IMR-90 (cell line): ENCODE results near the gene NMNAT3. TPM values are rescaled to one million over a fixed set of nuclear protein-coding genes. Genes with fewer than 3 reads are reported as not detected.

Experiments used
- ATAC-seq: fragments of 200-7000 bp; cut with Tn5 transposase; 2 replicates; pipeline ENCODE4 v1.9.1; 2020; ENCODE audit warnings: low read depth, mild to moderate bottlenecking, moderate library complexity
- BruUV-seq: library from RNA; stranded (reverse); fragments of 400-500 nt; replicated peaks from 2 replicates; lab custom pipeline; 2021; lab: Mats Ljungman, UMichigan
- CTCF ChIA-PET: fragments of 300-600 bp; formaldehyde crosslinking; extraction: SDS; loops from one replicate; lab custom pipeline; 2021; ENCODE audit warnings: antibody characterized with exemption; lab: Yijun Ruan, JAX
- POLR2A ChIA-PET: fragments of 300-600 bp; sonication (Branson Sonifier 250); formaldehyde crosslinking; loops from one replicate; lab custom pipeline; 2022; ENCODE audit warnings: antibody characterized with exemption; ENCODE audit not compliant: unreplicated experiment; lab: Charles Lee
- DNase-seq: peaks from one replicate; pipeline ENCODE4 v3.0.0; 2013
- H2AFZ ChIP-seq: replicated peaks from 2 replicates; pipeline ENCODE3; 2013; ENCODE audit warnings: low read length, mild to moderate bottlenecking; ENCODE audit not compliant: poor library complexity
- H2AK5ac ChIP-seq: 2 replicates; pipeline ENCODE4 v1.6.1; 2013; ENCODE audit warnings: low read depth, low read length, inconsistent platforms
- H2AK9ac ChIP-seq: replicated peaks from 2 replicates; pipeline ENCODE3; 2013; ENCODE audit warnings: mild to moderate bottlenecking, low read depth, low read length, moderate library complexity; ENCODE audit not compliant: poor library complexity
- H2BK120ac ChIP-seq: 2 replicates; pipeline ENCODE4 v1.6.1; 2013; ENCODE audit warnings: low read depth, low read length, inconsistent platforms
- H2BK15ac ChIP-seq: 3 replicates; pipeline ENCODE4 v1.6.1; 2013; ENCODE audit warnings: low read depth, low read length, inconsistent platforms
- H2BK20ac ChIP-seq: 2 replicates; pipeline ENCODE4 v1.6.1; 2013; ENCODE audit warnings: low read depth, mild to moderate bottlenecking, inconsistent platforms, low read length, moderate library complexity
- H2BK5ac ChIP-seq: 2 replicates; pipeline ENCODE4 v1.6.1; 2013; ENCODE audit warnings: mild to moderate bottlenecking, low read depth, low read length, inconsistent platforms; ENCODE audit not compliant: poor library complexity, severe bottlenecking
- H3K14ac ChIP-seq: replicated peaks from 2 replicates; pipeline ENCODE4 v1.6.1; 2013; ENCODE audit warnings: low read depth, low read length, inconsistent platforms
- H3K18ac ChIP-seq: 2 replicates; pipeline ENCODE4 v1.6.1; 2013; ENCODE audit warnings: low read depth, low read length, control low read depth
- H3K23ac ChIP-seq: 2 replicates; pipeline ENCODE4 v1.6.1; 2013; ENCODE audit warnings: low read depth, low read length, inconsistent platforms
- H3K27ac ChIP-seq: 2 replicates; pipeline ENCODE4 v1.5.1; 2013; ENCODE audit warnings: mild to moderate bottlenecking, control low read depth, low read length; ENCODE audit not compliant: insufficient read depth
- H3K27me3 ChIP-seq: 2 replicates; pipeline ENCODE4 v1.6.1; 2013; ENCODE audit warnings: low read length; ENCODE audit not compliant: control insufficient read depth, insufficient read depth
- H3K36me3 ChIP-seq: 2 replicates; pipeline ENCODE4 v1.6.1; 2013; ENCODE audit warnings: low read length, mixed read lengths; ENCODE audit not compliant: control insufficient read depth, insufficient read depth
- H3K4ac ChIP-seq: 2 replicates; pipeline ENCODE4 v1.6.1; 2013; ENCODE audit warnings: low read depth, low read length, inconsistent platforms
- H3K4me1 ChIP-seq: 2 replicates; pipeline ENCODE4 v1.6.1; 2013; ENCODE audit warnings: low read length, mixed read lengths; ENCODE audit not compliant: control insufficient read depth, insufficient read depth
- H3K4me2 ChIP-seq: 2 replicates; pipeline ENCODE4 v1.6.1; 2013; ENCODE audit warnings: low read depth, mild to moderate bottlenecking, control low read depth, low read length, moderate library complexity
- H3K4me3 ChIP-seq: 2 replicates; pipeline ENCODE4 v1.5.1; 2013; ENCODE audit warnings: low read depth, mild to moderate bottlenecking, control low read depth, low read length, moderate library complexity; ENCODE audit not compliant: insufficient read depth
- H3K56ac ChIP-seq: 2 replicates; pipeline ENCODE4 v1.6.1; 2013; ENCODE audit warnings: low read length, inconsistent platforms; ENCODE audit not compliant: insufficient read depth; ENCODE audit errors: extremely low read depth
- H3K79me1 ChIP-seq, 2 experiments: 2 replicates each; pipeline ENCODE4 v1.6.1; 2013; ENCODE audit warnings: low read length in 2 of 2, inconsistent platforms in 1 of 2, low read depth in 1 of 2
- H3K9ac ChIP-seq: 2 replicates; pipeline ENCODE4 v1.6.1; 2013; ENCODE audit warnings: low read depth, low read length, control low read depth
- H3K9me1 ChIP-seq: 2 replicates; pipeline ENCODE4 v1.6.1; 2013; ENCODE audit warnings: low read length, inconsistent platforms; ENCODE audit not compliant: insufficient read depth
- H3K9me3 ChIP-seq: 2 replicates; pipeline ENCODE4 v1.6.1; 2013; ENCODE audit warnings: low read length; ENCODE audit not compliant: control insufficient read depth, insufficient read depth
- H4K20me1 ChIP-seq: 2 replicates; pipeline ENCODE4 v1.6.1; 2013; ENCODE audit warnings: low read length, inconsistent platforms; ENCODE audit not compliant: insufficient read depth
- H4K5ac ChIP-seq: 2 replicates; pipeline ENCODE4 v1.6.1; 2013; ENCODE audit warnings: mild to moderate bottlenecking, low read depth, low read length, control low read depth
- H4K8ac ChIP-seq, 2 experiments: 2 replicates each; pipeline ENCODE4 v1.6.1; 2013; ENCODE audit warnings: low read depth in 2 of 2, low read length in 2 of 2, control low read depth in 1 of 2, inconsistent platforms in 1 of 2
- H4K91ac ChIP-seq: 2 replicates; pipeline ENCODE4 v1.6.1; 2013; ENCODE audit warnings: low read depth, low read length, inconsistent platforms; ENCODE audit not compliant: insufficient read depth
- BHLHE40 ChIP-seq: fragments of 150-350 bp; IDR thresholded peaks from 2 replicates; pipeline ENCODE4 v1.6.1; 2016; ENCODE audit warnings: mild to moderate bottlenecking, low read depth, low read length
- CEBPB ChIP-seq: IDR thresholded peaks from 2 replicates; pipeline ENCODE4 v1.6.1; 2012; ENCODE audit warnings: low read depth, low read length, improper control_type of control experiment
- ELK1 ChIP-seq: fragments of 150-350 bp; IDR thresholded peaks from 2 replicates; pipeline ENCODE4 v1.6.1; 2016; ENCODE audit warnings: low read depth, mild to moderate bottlenecking, low read length, moderate library complexity, borderline replicate concordance
- FOS ChIP-seq: fragments of 150-350 bp; IDR thresholded peaks from 2 replicates; pipeline ENCODE4 v1.6.1; 2016; ENCODE audit warnings: low read depth, low read length
- MAZ ChIP-seq: IDR thresholded peaks from 2 replicates; pipeline ENCODE4 v1.6.1; 2012; ENCODE audit warnings: low read depth, mild to moderate bottlenecking, low read length, improper control_type of control experiment, moderate library complexity, borderline replicate concordance
- MXI1 ChIP-seq: IDR thresholded peaks from 2 replicates; pipeline ENCODE4 v1.6.1; 2012; ENCODE audit warnings: low read depth, mild to moderate bottlenecking, low read length, moderate library complexity, borderline replicate concordance
- NFE2L2 ChIP-seq: fragments of 150-350 bp; IDR thresholded peaks from 2 replicates; pipeline ENCODE4 v1.6.1; 2016; ENCODE audit warnings: low read depth, mild to moderate bottlenecking, low read length
- POLR2A ChIP-seq: IDR thresholded peaks from 2 replicates; pipeline ENCODE4 v1.6.1; 2012; ENCODE audit warnings: mild to moderate bottlenecking, low read depth, low read length
- RAD21 ChIP-seq: IDR thresholded peaks from 2 replicates; pipeline ENCODE4 v1.6.1; 2012; ENCODE audit warnings: low read length, improper control_type of control experiment
- RCOR1 ChIP-seq: IDR thresholded peaks from 2 replicates; pipeline ENCODE4 v1.6.1; 2012; ENCODE audit warnings: mild to moderate bottlenecking, low read length, improper control_type of control experiment; ENCODE audit not compliant: insufficient replicate concordance
- RFX5 ChIP-seq: IDR thresholded peaks from 2 replicates; pipeline ENCODE4 v1.8.0; 2012; ENCODE audit warnings: low read depth, mild to moderate bottlenecking, low read length, moderate library complexity
- SMC3 ChIP-seq: fragments of 150-350 bp; IDR thresholded peaks from 2 replicates; pipeline ENCODE4 v1.6.1; 2016; ENCODE audit warnings: low read depth, mild to moderate bottlenecking, antibody characterized with exemption, low read length, moderate library complexity
- USF2 ChIP-seq: fragments of 150-350 bp; IDR thresholded peaks from 2 replicates; pipeline ENCODE4 v1.6.1; 2017; ENCODE audit warnings: mild to moderate bottlenecking, antibody characterized with exemption, low read length, low read depth
- WGBS, 2 experiments: methylation state at CpG; one replicate each; pipeline versions ENCODE4 v1.1.5 to v1.1.7; 2013; ENCODE audit warnings: missing lambda C conversion rate in 2 of 2; ENCODE audit not compliant: insufficient read length in 1 of 2; ENCODE audit errors: extremely low coverage in 2 of 2; 5-methylcytosine and 5-hydroxymethylcytosine counted together
- dilution Hi-C: fragments of 300-500 bp; cut with HindIII; formaldehyde crosslinking; loops from one replicate; pipeline ENCODE4 v1.14.3; 2018; ENCODE audit warnings: low sequenced_read_pairs; ENCODE audit not compliant: unreplicated experiment
- in situ Hi-C: fragments of 300-500 bp; cut with MboI; formaldehyde crosslinking; loops from 3 replicates; pipeline ENCODE4 v1.14.3; 2019; ENCODE audit warnings: low sequenced_read_pairs, inconsistent platforms, mixed read lengths
- intact Hi-C: fragments of 100-400 bp; cut with micrococcal nuclease; formaldehyde crosslinking; loops from 2 replicates; pipeline ENCODE4 v1.10.0; 2022
- polyA plus RNA-seq, 3 experiments: library from polyadenylated mRNA; depleted of rRNA; stranded (reverse); fragments of >200 nt; gene quantifications; 2 replicates each; pipeline ENCODE4 v1.2.3, GENCODE V29; 2012; ENCODE audit warnings: low replicate concordance in 1 of 3
- total RNA-seq: library from RNA; depleted of rRNA; stranded (reverse); fragments of >200 nt; gene quantifications from 2 replicates; pipeline ENCODE4 v1.2.3, GENCODE V29; 2012
- TF ChIP-seq, protein P1 (sequence below): conservative IDR thresholded peaks from 2 replicates; pipeline ENCODE4 v1.5.1; 2012; ENCODE audit warnings: mild to moderate bottlenecking, low read depth, low read length, improper control_type of control experiment

The NMNAT3 gene
- total and polyA plus RNA-seq, 2 of the 4 experiments (the other 2 are of a cell fraction) = 0.12 to 0.36 TPM

GRCh38 chr3:139602003-139602402 lies 75.8 kb downstream of the NMNAT3 start:
- dilution Hi-C loops (no loop called here), in situ Hi-C loops (no loop called here), intact Hi-C loops (no loop called here)
- H4K20me1 ChIP-seq = no peaks in the 10 kb centered on the region
- no TSS peak for BruUV-seq
- H2AFZ ChIP-seq = no peak overlapping the region
- H3K9ac ChIP-seq = no peak overlapping the region
- H2BK15ac ChIP-seq = no peak overlapping the region
- no peak overlapping the region for H3K4me2 ChIP-seq
- no peak overlapping the region for H3K18ac ChIP-seq
- H3K14ac ChIP-seq = no peak overlapping the region
- POLR2A ChIA-PET = no interaction called here
- H4K91ac ChIP-seq = no peak overlapping the region
- no peak overlapping the region for H2AK9ac ChIP-seq
- H4K8ac ChIP-seq = no peak overlapping the region
- H3K79me1 ChIP-seq = no peaks in the 10 kb centered on the region
- no peak overlapping the region for H4K5ac ChIP-seq
- no peak overlapping the region for H2BK120ac ChIP-seq
- no peak overlapping the region for H3K56ac ChIP-seq
- H3K36me3 ChIP-seq = no peaks in the 10 kb centered on the region
- H3K27me3 ChIP-seq = no peaks in the 10 kb centered on the region
- H3K9me3 ChIP-seq = no peaks in the 10 kb centered on the region
- H3K4me3 ChIP-seq = no peak overlapping the region
- no peaks in the 10 kb centered on the region for H3K9me1 ChIP-seq
- no peak overlapping the region for H2BK5ac ChIP-seq
- CTCF ChIA-PET = no interaction called here
- H2AK5ac ChIP-seq = no peak overlapping the region
- no peaks in the 10 kb centered on the region for H3K4me1 ChIP-seq
- H3K27ac ChIP-seq = no peak overlapping the region
- no CpG with 5 or more reads among the region's 1 CpG for WGBS, 2 experiments
- no peak for DNase-seq
- no peak overlapping the region for H3K23ac ChIP-seq
- no peak for ATAC-seq
- no peak overlapping the region for H3K4ac ChIP-seq
- TF ChIP-seq MAZ (no peak), RCOR1 (no peak), MXI1 (no peak), RAD21 (no peak), ELK1 (no peak), RFX5 (no peak), NFE2L2 (no peak), CEBPB (no peak), BHLHE40 (no peak), POLR2A (no peak), FOS (no peak), SMC3 (no peak), USF2 (no peak)
- TF ChIP-seq, protein P1, sequence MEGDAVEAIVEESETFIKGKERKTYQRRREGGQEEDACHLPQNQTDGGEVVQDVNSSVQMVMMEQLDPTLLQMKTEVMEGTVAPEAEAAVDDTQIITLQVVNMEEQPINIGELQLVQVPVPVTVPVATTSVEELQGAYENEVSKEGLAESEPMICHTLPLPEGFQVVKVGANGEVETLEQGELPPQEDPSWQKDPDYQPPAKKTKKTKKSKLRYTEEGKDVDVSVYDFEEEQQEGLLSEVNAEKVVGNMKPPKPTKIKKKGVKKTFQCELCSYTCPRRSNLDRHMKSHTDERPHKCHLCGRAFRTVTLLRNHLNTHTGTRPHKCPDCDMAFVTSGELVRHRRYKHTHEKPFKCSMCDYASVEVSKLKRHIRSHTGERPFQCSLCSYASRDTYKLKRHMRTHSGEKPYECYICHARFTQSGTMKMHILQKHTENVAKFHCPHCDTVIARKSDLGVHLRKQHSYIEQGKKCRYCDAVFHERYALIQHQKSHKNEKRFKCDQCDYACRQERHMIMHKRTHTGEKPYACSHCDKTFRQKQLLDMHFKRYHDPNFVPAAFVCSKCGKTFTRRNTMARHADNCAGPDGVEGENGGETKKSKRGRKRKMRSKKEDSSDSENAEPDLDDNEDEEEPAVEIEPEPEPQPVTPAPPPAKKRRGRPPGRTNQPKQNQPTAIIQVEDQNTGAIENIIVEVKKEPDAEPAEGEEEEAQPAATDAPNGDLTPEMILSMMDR = no peak
- no peak overlapping the region for H2BK20ac ChIP-seq
